Pulmonary artery endothelial cell (primary cell): ENCODE results near the gene EEFSEC. TPM values are rescaled to one million over a fixed set of nuclear protein-coding genes. Genes with fewer than 3 reads are reported as not detected.

Source experiments
- DNase-seq: peaks from one replicate; pipeline ENCODE4 v3.0.0-alpha.2; 2011; ENCODE audit warnings: low read depth, low spot score
- total RNA-seq: library from RNA; depleted of rRNA; stranded (reverse); fragments of >200 nt; gene quantifications from 2 replicates; pipeline ENCODE4 v1.2.3, GENCODE V29; 2014

EEFSEC gene, protein sequence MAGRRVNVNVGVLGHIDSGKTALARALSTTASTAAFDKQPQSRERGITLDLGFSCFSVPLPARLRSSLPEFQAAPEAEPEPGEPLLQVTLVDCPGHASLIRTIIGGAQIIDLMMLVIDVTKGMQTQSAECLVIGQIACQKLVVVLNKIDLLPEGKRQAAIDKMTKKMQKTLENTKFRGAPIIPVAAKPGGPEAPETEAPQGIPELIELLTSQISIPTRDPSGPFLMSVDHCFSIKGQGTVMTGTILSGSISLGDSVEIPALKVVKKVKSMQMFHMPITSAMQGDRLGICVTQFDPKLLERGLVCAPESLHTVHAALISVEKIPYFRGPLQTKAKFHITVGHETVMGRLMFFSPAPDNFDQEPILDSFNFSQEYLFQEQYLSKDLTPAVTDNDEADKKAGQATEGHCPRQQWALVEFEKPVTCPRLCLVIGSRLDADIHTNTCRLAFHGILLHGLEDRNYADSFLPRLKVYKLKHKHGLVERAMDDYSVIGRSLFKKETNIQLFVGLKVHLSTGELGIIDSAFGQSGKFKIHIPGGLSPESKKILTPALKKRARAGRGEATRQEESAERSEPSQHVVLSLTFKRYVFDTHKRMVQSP
- total RNA-seq: 4.5 and 4.8 TPM in 2 replicates

DNA sequence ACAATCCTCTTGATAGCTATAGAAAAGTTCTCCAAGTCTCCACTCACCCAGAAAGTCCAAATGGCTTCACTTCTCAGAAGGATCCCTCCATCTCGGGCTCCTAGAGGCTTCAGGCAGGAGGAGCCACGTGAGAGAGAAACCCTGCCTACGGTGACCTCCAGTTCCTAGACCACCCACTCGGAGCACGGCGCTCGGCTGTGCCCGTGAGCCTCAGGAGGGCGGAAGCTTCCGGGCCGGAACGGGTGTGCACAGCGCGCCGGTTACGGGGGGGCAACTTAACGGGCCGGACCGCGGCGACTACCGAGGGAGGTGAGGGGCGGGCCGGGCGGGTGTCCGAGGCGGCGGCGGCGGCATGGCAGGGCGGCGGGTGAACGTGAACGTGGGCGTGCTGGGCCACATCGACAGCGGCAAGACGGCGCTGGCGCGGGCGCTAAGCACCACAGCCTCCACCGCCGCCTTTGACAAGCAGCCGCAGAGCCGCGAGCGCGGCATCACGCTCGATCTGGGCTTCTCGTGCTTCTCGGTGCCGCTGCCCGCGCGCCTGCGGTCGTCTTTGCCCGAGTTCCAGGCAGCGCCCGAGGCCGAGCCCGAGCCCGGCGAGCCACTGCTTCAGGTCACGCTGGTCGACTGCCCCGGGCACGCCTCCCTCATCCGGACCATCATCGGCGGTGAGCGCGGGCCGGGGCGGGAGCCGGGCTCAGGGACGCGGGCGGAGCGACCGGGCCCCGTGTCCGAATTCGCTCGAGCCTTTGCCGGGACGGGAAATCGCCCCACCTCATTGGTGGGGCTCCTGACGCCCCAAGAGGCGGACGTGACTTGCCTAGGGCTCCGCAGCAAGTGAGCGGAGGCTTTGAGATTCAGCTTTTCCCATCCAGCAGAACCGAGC lies at the start of gene EEFSEC:
EEFSEC (plus strand) TSS at position 326 of the 886 bp plus-strand sequence; CDS start at position 353, 27 bp downstream.
- peak; percentile 40 for DNase-seq

DNA sequence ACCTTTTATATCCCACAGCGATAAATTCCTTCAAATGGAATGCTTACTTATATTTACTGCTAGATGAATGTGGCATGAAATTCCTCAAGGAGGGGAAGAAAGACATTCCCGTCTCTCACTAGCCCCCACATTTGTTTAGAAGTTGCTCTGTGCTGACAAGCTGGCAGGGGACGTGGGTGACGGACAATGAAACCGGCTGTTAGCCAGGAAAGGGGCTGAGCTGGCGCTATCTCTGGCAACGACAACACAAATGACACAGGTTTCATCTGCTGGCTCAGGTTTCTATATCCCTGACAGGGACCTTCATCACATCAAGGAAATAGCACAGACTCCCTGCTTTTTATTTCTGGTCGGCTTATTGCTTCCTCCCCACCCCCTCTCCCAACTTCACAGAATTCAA lies 45.4 kb upstream of the EEFSEC start:
- no peak for DNase-seq

DNA sequence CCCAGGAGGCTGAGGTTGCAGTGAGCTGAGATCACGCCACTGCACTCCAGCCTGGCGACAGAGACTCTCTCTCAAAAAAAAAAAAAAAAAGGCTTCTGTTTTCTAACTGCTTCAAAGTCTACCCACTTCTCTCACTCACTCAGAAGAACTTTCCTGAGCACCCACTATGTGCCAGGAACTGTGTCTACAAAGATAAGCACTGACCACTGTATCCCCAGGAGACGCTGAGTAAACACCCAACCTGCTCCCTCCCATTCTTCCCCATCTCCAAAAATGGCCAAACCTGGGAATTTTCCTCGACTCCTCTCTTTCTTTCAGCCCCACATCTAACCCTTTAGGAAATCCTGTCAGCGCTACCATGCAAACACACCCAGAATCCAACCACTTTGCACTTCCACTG lies 42.1 kb upstream of the EEFSEC start:
- no peak for DNase-seq

DNA sequence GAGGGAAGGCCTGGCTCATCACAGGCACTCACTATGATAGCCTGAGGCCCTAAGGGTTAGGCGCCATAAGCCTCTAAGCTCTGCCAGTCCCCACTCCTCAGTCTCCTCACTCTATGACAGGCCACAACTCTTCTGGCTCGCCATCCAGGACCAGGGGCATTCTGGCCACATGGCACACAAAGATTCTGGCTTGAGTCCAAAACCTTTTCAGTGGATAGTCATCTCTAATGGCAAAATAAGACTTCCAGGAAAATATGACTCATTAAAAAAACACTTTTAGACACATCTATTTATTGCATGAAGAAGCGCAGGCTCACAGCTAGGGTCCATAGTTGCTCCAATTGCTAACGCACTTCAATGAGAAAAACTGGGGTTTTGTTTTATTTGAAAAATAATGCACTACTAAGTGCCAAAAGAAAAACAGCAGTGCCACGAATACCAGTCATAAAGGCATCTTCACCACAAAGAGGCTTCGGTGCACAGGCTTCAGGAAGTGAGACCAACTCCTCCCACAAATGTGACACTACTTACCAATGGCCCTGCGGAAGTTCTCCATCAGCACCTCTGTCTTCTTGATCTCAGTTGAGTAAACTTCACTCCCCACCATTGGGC lies 40.8 kb upstream of the EEFSEC start:
- peak; percentile 75 for DNase-seq

DNA sequence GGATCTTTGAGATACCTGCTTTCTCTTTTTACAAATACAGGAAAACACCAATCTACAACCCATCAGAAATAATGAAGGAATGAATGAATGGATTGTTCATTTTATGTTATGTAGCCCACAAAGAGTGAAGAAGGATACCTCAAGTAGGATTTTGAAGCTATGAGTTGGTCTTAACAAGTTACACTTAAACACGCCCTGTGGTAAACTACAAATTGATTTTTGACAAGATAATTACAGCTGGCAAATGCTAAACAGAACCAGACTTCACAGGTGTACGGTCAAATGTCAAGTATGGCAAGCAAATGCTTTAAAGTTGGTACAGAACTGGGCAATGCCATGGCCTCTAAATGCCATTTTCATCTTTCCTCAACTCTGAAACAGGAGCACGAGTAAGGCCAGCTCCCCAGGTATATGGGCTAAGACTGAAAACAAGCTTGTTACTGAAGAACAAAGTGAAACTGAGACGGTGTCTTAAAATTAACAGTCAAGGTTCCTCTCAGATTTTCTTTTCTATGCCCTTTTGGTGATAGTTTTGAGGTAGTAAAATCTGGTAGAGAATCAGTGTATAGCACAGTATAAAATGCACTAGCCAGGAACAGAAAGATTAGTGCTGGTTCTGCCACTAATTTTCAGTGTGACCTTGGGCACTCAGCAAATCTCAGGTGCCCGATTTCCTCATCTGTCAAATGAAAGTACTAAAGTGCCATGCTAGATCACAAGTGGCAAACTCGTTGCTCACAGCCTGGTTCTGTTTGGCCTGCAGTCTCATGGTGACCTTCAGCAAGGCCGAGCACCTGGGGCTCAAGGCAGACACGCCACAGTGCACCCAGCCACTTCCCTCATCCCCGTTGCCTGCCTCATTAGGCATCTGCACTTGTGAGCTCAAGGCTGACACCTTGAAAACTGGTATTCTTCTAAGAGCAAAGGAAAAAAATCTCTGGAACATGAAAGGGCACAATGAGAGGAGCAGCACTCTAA lies 39.2 kb upstream of the EEFSEC start:
- DNase-seq: no peak

DNA sequence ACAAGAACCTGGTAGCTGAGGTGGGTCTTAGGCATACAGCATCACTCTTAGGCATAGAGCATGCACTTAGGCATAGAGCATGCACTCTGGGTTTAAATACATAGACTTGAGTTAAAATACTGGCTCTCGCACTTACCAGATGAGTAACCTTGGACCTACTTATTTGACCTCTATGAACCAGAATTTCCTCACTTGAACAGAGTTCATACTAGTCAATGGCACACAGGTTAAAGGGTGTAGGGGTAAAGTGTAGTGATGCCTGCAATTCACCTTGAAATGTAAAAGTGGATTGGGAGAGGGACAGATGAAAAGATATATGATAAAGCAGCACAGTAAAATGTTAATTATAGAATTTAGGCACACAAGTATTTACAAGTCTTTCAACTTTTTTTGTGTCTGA lies 31.3 kb upstream of the EEFSEC start:
- no peak for DNase-seq

DNA sequence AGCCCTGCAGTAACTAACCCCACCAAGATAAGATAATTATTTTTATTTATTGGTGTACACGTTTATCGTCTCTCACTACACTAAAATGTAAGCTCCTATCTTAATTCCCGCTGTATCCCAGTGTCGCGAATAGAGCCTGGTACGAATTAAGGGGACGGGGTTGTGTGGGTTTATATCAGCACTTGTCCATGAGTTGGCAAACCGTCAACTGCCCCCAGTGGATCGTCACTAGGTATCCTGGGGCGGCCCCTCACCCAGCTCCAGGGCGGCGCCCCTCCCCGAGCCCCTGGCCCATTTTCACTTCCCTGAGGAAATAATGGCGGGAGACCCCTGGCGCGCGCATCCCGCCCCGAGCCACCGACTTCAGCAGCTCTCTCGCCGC lies 30.1 kb upstream of the EEFSEC start:
- no peak for DNase-seq

DNA sequence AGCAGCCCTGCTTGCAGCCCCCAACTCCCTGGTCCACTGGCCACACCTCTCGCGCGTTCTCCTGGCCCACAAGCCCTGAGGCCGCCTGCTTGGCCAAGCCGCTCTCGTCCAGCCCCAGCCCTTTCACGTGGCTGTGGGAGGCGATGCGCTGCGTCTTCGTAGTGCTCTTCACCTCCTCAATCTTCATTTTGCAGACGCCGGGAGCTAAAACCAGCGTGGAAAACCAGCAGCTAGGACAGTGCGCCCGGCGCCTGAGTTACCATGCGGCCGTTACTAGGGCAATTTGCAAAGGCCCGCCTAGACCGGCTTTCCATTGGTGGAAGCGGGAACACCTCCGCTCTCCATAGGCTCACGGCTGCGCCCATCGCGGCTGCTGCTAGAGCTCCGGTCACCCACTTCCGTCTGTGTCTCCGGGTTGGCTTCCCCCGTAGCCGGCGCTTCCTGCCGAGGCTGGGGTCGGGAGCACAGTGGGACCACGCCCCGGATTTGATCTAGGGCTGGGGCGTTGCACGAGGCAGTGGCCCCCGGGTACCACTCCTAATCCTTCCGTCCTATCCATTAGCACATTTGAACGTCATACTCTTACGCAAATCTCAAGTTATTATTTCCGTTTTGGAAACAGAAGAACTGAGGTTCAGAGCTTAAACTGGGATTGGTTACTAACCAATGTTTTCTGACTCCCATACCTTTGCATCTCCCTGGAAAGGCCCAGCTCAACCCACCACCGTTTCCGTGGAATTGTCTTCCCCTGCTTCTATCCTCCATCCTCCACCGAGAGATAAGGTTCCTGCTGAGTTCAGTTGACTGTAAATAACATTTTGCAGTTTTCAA lies 29.5 kb upstream of the EEFSEC start, which contains the start of gene RUVBL1:
RUVBL1 (minus strand) TSS at position 275 of the 831 bp plus-strand sequence; CDS start at position 187, 88 bp downstream.
- peak; percentile 90 for DNase-seq

DNA sequence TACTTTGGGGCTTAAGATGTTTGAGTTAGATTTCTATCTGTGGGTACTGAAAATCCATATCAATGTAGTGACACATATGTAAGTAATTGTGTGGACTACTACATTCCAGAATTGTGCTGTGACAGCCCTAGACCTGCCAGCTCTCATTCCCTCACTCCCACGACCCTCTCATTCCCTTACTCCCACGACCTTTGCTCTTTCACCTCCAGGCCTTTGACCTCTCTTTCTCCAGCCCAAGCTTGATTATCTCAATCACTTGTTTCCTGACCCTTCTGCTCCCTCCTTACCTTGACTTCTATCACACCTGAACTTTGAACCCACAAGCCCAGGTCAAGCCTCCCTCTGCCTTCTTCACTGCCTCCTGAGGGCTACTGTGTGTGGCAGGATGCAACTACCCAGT lies 26.0 kb upstream of the EEFSEC start:
- no peak for DNase-seq

DNA sequence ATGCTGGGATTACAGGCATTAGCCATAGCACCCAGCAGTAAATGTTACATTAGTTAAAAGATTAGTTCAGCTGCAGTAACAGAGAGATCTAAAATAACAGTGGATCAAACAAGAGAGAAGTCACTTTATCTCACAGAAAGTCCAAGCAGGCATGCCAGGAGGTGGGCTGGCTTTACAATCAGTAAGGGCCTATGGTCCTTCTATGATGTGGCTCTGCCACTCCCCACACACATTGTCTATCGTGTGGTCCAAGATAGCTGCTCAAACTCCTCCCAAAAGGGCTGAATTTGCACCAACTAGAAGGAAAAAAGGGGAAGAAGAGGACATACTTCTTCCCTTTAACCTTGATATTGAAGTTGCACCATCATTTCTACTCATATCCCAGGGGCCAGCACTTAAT lies 25.0 kb upstream of the EEFSEC start:
- DNase-seq: no peak

DNA sequence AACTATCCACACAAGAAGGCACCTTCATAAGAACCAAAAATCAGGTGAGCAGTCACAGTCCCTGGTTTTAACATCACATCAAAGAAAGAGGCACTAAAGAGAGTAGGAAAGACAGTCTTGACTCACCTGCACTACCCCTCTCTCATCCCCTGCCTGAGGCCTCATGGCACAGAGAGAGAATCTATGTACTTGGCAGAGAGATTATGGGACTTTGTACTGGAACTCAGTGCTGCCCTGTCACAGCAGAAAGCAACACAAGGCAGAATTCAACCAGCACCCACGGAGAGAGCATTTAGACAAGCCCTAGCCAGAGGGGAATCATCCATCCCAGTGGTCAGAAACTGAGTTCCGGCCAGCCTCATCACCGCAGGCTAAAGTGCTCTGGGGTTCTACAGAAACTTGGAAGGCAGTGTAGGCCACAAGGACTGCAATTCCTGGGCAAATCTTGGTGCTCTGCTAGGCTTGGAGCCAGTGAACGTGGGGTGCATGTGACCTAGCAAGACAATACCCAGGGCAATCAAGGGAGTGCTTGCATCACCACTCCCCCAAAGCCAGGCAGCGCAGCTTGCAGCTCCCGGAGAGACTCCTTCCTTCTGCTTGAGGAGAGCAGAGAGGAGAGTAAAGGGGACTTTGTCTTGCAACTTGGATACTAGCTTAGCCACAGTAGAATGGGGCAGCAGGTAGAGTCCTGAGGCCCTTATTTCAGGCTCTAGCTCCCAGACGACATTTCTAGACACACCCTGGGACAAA lies 21.2 kb upstream of the EEFSEC start:
- no peak for DNase-seq

DNA sequence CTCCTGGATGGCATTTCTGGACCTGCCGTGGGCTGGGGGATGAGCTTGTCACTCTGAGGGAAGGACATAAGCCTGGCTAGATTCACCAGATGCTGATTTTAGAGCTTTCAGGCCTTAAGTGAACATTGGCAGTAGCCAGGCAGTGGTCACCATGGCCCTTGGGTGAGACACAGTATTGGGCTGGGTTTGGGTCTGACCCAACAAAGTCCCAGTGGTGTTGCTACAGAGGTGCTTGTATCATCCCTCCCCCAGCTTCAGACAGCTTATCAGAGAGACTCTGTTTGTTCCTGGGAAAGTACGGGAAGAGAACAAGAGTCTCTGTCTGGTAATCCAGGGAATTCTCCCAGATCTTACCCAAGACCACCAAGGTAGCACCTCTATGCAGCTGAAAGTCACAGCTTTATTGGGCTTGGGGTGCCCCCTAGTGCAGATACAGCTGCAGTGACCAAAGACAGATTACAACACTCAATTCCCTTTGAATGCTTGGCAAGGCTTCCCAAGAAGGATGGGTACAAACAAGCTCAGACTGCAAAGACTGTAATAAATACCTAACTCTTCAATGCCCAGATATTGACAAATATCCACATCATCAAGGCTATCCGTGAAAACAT lies 19.9 kb upstream of the EEFSEC start:
- peak; percentile 39 for DNase-seq

DNA sequence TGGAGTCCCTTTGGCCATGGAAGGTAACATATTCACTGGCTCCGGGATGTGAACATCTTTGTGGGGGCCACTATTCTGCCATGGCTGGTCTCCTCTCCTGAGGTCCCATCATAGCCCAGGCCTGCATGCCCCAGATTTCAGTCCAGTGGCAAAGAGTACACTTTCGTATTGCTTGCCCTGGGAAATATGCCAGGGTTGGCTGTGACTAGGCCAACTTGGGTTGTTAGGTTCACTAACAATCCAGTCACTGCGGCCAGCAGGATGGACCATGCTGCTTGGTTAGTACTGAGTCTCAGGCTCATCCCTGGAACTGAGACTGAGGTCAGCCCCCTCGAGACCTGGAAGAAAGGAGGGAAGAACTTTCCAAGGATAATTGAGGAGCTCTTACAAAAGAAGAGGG lies 9.8 kb upstream of the EEFSEC start:
- DNase-seq: no peak

DNA sequence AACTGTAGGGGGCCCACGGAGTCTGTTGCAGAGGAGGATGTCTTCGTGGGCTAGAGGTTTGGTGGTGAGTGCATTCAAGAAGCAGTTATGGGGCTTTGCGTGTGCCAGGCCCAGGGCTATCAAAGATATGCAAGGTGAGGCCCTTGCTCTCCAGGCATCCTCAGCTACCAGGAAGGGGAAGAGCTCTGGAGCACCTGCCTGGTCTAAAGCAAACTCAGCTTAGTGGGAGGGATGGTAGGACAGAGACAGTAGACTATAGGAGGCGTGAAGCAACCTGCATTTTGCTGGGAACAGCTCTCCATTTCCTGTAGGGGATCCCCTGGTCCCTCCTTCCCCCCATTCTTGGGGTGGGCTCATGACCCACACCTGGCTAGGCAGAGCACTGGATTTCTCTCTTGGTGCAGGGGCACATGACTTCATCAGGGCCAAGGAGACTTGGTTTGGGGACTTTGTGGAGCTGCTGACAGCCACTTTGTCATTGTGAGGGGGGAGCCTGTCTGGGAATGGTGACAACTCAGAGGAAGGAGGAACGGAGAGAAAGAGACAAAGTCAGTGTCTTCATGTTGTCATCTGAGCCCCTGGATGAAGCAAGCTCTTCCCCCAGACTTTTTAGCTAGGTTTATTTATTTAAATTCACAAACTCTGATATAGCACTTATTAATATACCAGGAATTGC lies 8.6 kb upstream of the EEFSEC start:
- no peak for DNase-seq

DNA sequence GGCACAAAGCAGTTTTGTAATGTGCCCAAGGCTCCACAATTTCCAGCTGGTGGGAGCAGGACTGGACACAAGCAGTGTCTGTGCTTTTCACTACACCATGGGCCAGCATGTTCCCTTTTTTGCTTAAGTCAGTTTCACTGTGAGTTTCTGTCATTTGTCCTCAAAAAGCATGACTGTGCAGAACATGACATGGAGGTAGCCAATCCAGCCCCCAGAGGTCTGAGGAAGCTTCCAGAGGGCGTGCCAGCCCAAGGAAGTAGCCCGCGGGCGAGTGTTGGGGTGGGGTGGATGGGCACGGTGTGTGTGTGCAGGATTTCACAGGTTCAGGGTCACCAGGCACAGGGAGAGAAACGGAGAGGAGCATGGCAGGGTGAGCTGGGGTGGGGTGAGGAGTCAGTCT lies 8.0 kb upstream of the EEFSEC start:
- no peak for DNase-seq

DNA sequence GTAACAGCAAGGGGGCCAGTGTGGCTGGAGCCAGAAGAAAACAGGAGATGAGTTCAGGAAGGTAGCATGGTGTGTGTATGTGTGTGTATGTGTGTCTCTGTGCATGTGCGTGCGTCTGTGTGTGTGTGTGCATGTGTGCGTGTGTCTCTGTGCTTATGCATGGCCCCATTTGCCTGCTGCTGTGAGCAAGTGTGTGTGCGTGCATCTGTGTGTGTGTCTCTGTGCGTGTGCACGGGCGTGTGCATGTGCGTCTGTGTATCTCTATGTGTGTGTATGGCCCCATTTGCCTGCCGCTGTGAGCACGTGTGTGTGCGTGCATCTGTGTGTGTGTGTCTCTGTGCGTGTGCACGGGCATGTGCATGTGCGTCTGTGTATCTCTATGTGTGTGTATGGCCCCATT lies 7.1 kb upstream of the EEFSEC start:
- no peak for DNase-seq

DNA sequence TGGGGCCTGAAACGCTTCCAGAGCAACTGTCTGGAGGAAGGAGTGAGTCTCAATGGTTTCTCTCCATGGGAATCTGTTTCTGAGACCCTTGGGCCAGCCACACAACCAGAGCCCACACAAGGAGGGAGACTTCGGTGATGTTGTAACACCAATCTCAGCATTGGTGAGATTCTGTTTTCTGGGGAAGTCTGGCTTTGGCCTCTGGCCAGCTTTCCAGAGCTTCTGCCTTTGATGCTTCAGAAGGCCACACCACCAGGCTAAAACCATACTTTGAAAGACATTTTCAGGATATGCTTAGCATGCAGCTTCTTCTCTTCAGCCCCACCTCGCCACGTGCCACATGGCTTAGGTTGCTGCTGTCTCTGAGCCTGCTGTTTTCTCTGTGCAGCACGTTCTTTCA lies 3.6 kb upstream of the EEFSEC start:
- DNase-seq: no peak

DNA sequence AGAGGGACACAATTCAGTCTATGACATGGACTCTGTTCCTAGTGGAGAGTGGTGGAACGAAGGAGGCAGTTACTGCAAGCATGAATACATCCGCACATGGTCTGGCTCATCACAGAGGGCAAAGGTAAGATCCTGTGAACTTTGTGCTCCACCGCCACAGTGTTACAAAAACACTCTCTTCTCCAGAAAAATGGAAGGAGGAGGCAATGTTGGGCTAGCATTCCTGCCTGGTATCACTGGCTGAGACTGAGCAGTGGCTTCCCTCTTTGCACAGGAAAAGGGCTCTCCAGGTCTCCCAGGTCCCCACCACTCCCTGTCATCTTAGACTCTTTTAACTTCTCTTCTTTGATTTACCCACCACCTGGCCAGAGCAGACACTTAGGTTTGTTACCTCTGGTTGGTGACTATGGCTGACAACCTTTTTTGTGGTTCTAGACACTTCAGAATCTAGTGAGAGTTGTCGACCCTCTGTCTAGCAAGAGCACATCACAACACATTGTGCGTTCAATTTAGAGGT lies 1.5 kb upstream of the EEFSEC start:
- no peak for DNase-seq
